GM21529 (cell line): Measurements from ENCODE around the gene GNB1L.
"Not testable (repeated sequence)": the region's sequence is repeated elsewhere in the genome, so short reads cannot be mapped to it uniquely, and the experiment has no call there.

Experiments used
- ATAC-seq: cut with Tn5 transposase; IDR thresholded peaks from one replicate; pipeline ENCODE4 v1.9.1; 2021; ENCODE audit not compliant: unreplicated experiment

The GNB1L gene

GRCh38 chr22:19798003-19798665 is 56.5 kb downstream of the GNB1L start:
- ATAC-seq, result no peak

- no peak for ATAC-seq
Observed at GRCh38 chr22:19797086-19798002, 57.3 kb downstream of the GNB1L start.

GRCh38 chr22:19796160-19796559 is 58.5 kb downstream of the GNB1L start:
- ATAC-seq, result no peak

GRCh38 chr22:19795617-19796008 is 59.1 kb downstream of the GNB1L start:
- no peak for ATAC-seq

- ATAC-seq, result no peak
Observed at GRCh38 chr22:19793661-19794310, 60.9 kb downstream of the GNB1L start.

GRCh38 chr22:19793161-19793560 is 61.5 kb downstream of the GNB1L start:
- ATAC-seq, result no peak

- not testable (repeated sequence) for ATAC-seq
Observed at GRCh38 chr22:19792383-19792896, 62.2 kb downstream of the GNB1L start.

GRCh38 chr22:19791894-19792293 is 62.8 kb downstream of the GNB1L start:
- ATAC-seq, result no peak

- no peak for ATAC-seq
Observed at GRCh38 chr22:19791243-19791642, 63.4 kb downstream of the GNB1L start.

- ATAC-seq, result no peak
Observed at GRCh38 chr22:19789828-19790227, 64.8 kb downstream of the GNB1L start.

GRCh38 chr22:19789406-19789805 is 65.3 kb downstream of the GNB1L start:
- ATAC-seq, result no peak

GRCh38 chr22:19788661-19789225 is 65.9 kb downstream of the GNB1L start:
- no peak for ATAC-seq

GRCh38 chr22:19787849-19788141 is 66.9 kb downstream of the GNB1L start:
- no peak for ATAC-seq

- no peak for ATAC-seq
Observed at GRCh38 chr22:19786959-19787848, 67.5 kb downstream of the GNB1L start.

- no peak for ATAC-seq
Observed at GRCh38 chr22:19786264-19786585, 68.4 kb downstream of the GNB1L start.

- no peak for ATAC-seq
Observed at GRCh38 chr22:19785461-19786263, 69.0 kb downstream of the GNB1L start.

- no peak for ATAC-seq
Observed at GRCh38 chr22:19784384-19785175, 70.1 kb downstream of the GNB1L start.

- no peak for ATAC-seq
Observed at GRCh38 chr22:19783586-19784383, 70.9 kb downstream of the GNB1L start.
